Spleen (tissue), 7 donors: Measurements from ENCODE around the gene OR1L8.
"Not testable (repeated sequence)": the region's sequence is repeated elsewhere in the genome, so short reads cannot be mapped to it uniquely, and the experiment has no call there.

Source experiments
- POLR2A ChIP-seq, 3 donors: fragments of 450-650 bp; IDR thresholded peaks; one replicate each; pipeline ENCODE4 v1.5.1; 2017; ENCODE audit warnings: antibody characterized with exemption in 3 of 3, mild to moderate bottlenecking in 1 of 3
- TF ChIP-seq, protein P1 (sequence below), 11 experiments: fragments of 200-600 bp in 7 of 11; fragments of 450-650 bp in 4 of 11; sonication (generic) in 4 of 11; IDR thresholded peaks in 8 of 11; conservative IDR thresholded peaks in 3 of 11; 1 replicate in 7 of 11; 2 replicates in 4 of 11; pipeline versions ENCODE4 v1.4.0 to v1.8.0; 2016 to 2021; ENCODE audit warnings: antibody characterized with exemption in 11 of 11, inconsistent platforms in 4 of 11, mild to moderate bottlenecking in 1 of 11
- donor health status: DM: no; HTN: no; CAD: no; lungs with moderate emphysema.
- donor health status: DM: no; HTN: no; CAD: no.
- donor health status: DM: no; HTN: no; CAD: no.

DNA sequence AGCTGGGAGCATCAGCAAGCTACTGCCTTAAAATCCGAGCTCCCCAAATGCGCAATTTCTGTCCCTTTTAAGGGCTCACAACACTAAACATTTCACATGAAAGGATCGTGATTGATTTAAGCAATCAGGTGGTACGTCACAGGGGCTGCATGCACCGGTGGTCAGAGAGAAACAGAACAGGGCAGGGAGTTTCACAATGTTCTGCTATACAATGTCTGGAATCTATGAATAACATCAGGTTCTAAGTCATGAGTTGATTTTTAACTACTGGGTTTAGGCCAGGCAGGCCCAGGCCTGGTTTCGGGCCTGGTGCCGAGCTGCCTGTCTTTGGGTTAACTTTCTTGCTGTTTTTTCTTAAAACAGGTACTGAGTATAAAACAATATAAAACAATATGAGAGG is 46.1 kb downstream of the OR1L8 start:
- not testable (repeated sequence) for TF ChIP-seq POLR2A (IDR thresholded peaks at IDR 0.05)
- TF ChIP-seq, protein P1, sequence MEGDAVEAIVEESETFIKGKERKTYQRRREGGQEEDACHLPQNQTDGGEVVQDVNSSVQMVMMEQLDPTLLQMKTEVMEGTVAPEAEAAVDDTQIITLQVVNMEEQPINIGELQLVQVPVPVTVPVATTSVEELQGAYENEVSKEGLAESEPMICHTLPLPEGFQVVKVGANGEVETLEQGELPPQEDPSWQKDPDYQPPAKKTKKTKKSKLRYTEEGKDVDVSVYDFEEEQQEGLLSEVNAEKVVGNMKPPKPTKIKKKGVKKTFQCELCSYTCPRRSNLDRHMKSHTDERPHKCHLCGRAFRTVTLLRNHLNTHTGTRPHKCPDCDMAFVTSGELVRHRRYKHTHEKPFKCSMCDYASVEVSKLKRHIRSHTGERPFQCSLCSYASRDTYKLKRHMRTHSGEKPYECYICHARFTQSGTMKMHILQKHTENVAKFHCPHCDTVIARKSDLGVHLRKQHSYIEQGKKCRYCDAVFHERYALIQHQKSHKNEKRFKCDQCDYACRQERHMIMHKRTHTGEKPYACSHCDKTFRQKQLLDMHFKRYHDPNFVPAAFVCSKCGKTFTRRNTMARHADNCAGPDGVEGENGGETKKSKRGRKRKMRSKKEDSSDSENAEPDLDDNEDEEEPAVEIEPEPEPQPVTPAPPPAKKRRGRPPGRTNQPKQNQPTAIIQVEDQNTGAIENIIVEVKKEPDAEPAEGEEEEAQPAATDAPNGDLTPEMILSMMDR (IDR thresholded peaks at IDR 0.05 in 8 of 11, conservative IDR thresholded peaks at IDR 0.05 in 3 of 11), result not testable (repeated sequence)
